Liver (tissue), 3 donors: ENCODE data around the gene PTPN4.

Source experiments
- CTCF ChIP-seq: fragments of 150-350 bp; IDR thresholded peaks from 2 replicates; pipeline ENCODE4 v1.5.1; 2017; ENCODE audit warnings: improper control_type of control experiment, low read depth, low read length; ENCODE audit not compliant: missing input control
- TAF1 ChIP-seq: conservative IDR thresholded peaks from 2 replicates; pipeline ENCODE4 v1.6.1; 2016; ENCODE audit warnings: antibody characterized with exemption, mild to moderate bottlenecking
- donor health status: healthy.
- donor health status: healthy.

- no peak for TF ChIP-seq CTCF
- no peak for TF ChIP-seq TAF1
Measured at GRCh38 chr2:119852214-119852613, 92.5 kb downstream of the PTPN4 start.
